A549 (cell line): Measurements from ENCODE around the gene GOLM1. TPM values are rescaled to one million over a fixed set of nuclear protein-coding genes. Genes with fewer than 3 reads are reported as not detected.

ENCODE experiments used
- ATAC-seq, 2 experiments: fragments of 200-7000 bp in 1 of 2; fragments of >200 bp in 1 of 2; cut with Nextera tagmentation in 1 of 2; cut with Tn5 transposase in 1 of 2; 3 replicates each; pipeline versions ENCODE4 v1.8.0 to v1.9.1; 2018 to 2020; ENCODE audit warnings: mild to moderate bottlenecking in 1 of 2, moderate library complexity in 1 of 2
- CTCF ChIA-PET: fragments of 300-600 bp; sonication (Branson Sonifier 250); formaldehyde crosslinking; extraction: SDS; loops from one replicate; lab custom pipeline; 2021; ENCODE audit warnings: antibody characterized with exemption, inconsistent platforms; lab: Yijun Ruan, JAX
- POLR2A ChIA-PET: fragments of 350-600 bp; formaldehyde crosslinking; extraction: SDS; loops from one replicate; lab custom pipeline; 2021; ENCODE audit warnings: antibody characterized with exemption, inconsistent platforms; lab: Yijun Ruan, JAX
- DNase-seq, 2 experiments: peaks; one replicate each; pipeline versions ENCODE4 v3.0.0 to v3.0.0-alpha.2; 2011 to 2016; ENCODE audit warnings: low read depth in 1 of 2, low spot score in 1 of 2
- FAIRE-seq: peaks from 2 replicates; lab custom pipeline; 2011; peaks lifted over from hg19 to GRCh38; lab: Jason Lieb, UNC
- H3K27ac ChIP-seq, 2 experiments: fragments of >200 bp; sonication (Bioruptor Twin); formaldehyde crosslinking; 3 replicates each; pipeline ENCODE4 v1.5.1; 2016 to 2017
- H3K4me1 ChIP-seq: fragments of >200 bp; sonication (Bioruptor Twin); formaldehyde crosslinking; 3 replicates; pipeline ENCODE4 v1.6.1; 2016
- H3K4me2 ChIP-seq: fragments of >200 bp; sonication (Bioruptor Twin); formaldehyde crosslinking; 3 replicates; pipeline ENCODE4 v1.6.1; 2016
- H3K4me3 ChIP-seq: fragments of >200 bp; sonication (Bioruptor Twin); formaldehyde crosslinking; 3 replicates; pipeline ENCODE4 v1.5.1; 2016
- H3K9me3 ChIP-seq: fragments of >200 bp; sonication (Bioruptor Twin); formaldehyde crosslinking; 3 replicates; pipeline ENCODE4 v1.6.1; 2016
- CTCF ChIP-seq: fragments of >200 bp; sonication (Bioruptor Twin); formaldehyde crosslinking; IDR thresholded peaks from 3 replicates; pipeline ENCODE4 v1.5.1; 2016
- ELK1 ChIP-seq: fragments of 150-350 bp; IDR thresholded peaks from 2 replicates; pipeline ENCODE4 v1.6.1; 2014; ENCODE audit warnings: low read depth, mild to moderate bottlenecking, low read length
- FOSB ChIP-seq: fragments of 250-450 bp; sonication (Bioruptor Pico); IDR thresholded peaks from 2 replicates; pipeline ENCODE4 v1.5.0; 2020; ENCODE audit warnings: mild to moderate bottlenecking, moderate library complexity
- MAX ChIP-seq: IDR thresholded peaks from 2 replicates; pipeline ENCODE4 v1.6.1; 2012
- PBX3 ChIP-seq: IDR thresholded peaks from 2 replicates; pipeline ENCODE4 v1.6.1; 2012
- PHF8 ChIP-seq: fragments of 200-600 bp; sonication (generic); IDR thresholded peaks from 2 replicates; pipeline ENCODE4 v1.6.1; 2016; ENCODE audit warnings: low read depth, mild to moderate bottlenecking, antibody characterized with exemption, moderate library complexity, borderline replicate concordance
- REST ChIP-seq: fragments of 200-600 bp; sonication (generic); IDR thresholded peaks from 2 replicates; pipeline ENCODE4 v1.6.1; 2016; ENCODE audit warnings: antibody characterized with exemption, mild to moderate bottlenecking, moderate library complexity
- RNF2 ChIP-seq: fragments of 200-600 bp; sonication (generic); IDR thresholded peaks from 2 replicates; pipeline ENCODE4 v1.6.1; 2016; ENCODE audit warnings: low read depth, mild to moderate bottlenecking, antibody characterized with exemption, moderate library complexity, borderline replicate concordance
- SREBF2 ChIP-seq: fragments of 450-650 bp; IDR thresholded peaks from 2 replicates; pipeline ENCODE4 v1.6.1; 2014; ENCODE audit warnings: mild to moderate bottlenecking, moderate library complexity
- USF2 ChIP-seq: fragments of 450-650 bp; IDR thresholded peaks from 2 replicates; pipeline ENCODE4 v1.6.1; 2014; ENCODE audit warnings: antibody characterized with exemption
- WGBS: methylation state at CpG from one replicate; pipeline ENCODE4 v1.1.6; 2017; ENCODE audit errors: missing lambda C conversion rate; 5-methylcytosine and 5-hydroxymethylcytosine counted together
- polyA plus RNA-seq, 4 experiments: library from polyadenylated mRNA; depleted of rRNA in 3 of 4; stranded (reverse); fragments of >200 nt; fragmentation: RNase III in 1 of 4; extraction: RNeasy Plus Mini Kit Qiagen cat#74134 plus additional on column Dnase treatment in 1 of 4; gene quantifications; 2 replicates in 3 of 4; 3 replicates in 1 of 4; pipeline ENCODE4 v1.2.3, GENCODE V29; 2011 to 2017
- TF ChIP-seq, protein P1 (sequence below): fragments of >200 bp; sonication (Bioruptor Twin); formaldehyde crosslinking; IDR thresholded peaks from 3 replicates; pipeline ENCODE4 v1.6.1; 2016

The GOLM1 gene
- polyA plus RNA-seq, 2 of the 4 experiments (the other 2 are of a cell fraction) = 136 to 145 TPM

DNA sequence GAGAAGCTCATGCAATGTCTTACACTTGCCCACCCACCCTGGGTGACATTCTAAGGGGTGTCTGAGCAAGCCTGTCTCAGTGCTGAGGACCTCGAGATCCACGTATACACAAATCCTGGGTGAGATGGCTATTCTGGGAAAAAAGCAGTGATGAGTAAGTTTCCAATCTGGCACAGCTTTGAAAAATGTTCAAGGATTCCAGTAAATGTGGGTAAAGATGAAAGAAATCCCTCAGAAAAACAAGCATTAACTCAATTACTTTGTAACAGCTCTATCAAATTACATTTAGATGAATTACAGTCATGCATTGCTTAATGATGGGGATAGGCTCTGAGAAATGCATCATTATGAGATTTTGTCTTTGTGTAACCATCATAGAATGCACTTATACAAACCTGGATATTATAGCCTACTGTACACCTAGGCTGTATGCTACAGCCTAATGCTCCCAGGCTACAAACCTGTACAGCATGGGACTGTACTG, 26.9 kb downstream of the GOLM1 start:
- ChIA-PET CTCF (interaction anchor here (1.0 kb wide), 1 partner anchor 113 kb away, joined by 3 read pairs; no protein-coding TSS in a partner anchor), POLR2A (no interaction called here)
- no peak for DNase-seq
- WGBS = 95% methylated on average over 2 of the region's 2 CpGs
- no peak for FAIRE-seq
- no peak overlapping the region for H3K4me3 ChIP-seq
- TF ChIP-seq REST (no peak), FOSB (CRISPR knock-in tag) (no peak), RNF2 (no peak), PHF8 (no peak), PBX3 (no peak), MAX (no peak)
- TF ChIP-seq, protein P1, sequence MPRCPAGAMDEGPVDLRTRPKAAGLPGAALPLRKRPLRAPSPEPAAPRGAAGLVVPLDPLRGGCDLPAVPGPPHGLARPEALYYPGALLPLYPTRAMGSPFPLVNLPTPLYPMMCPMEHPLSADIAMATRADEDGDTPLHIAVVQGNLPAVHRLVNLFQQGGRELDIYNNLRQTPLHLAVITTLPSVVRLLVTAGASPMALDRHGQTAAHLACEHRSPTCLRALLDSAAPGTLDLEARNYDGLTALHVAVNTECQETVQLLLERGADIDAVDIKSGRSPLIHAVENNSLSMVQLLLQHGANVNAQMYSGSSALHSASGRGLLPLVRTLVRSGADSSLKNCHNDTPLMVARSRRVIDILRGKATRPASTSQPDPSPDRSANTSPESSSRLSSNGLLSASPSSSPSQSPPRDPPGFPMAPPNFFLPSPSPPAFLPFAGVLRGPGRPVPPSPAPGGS = no peak
- H3K4me1 ChIP-seq = no peaks in the 10 kb centered on the region
- H3K27ac ChIP-seq = no peak overlapping the region
- H3K9me3 ChIP-seq = no peaks in the 10 kb centered on the region
- ATAC-seq = no peak
- no peak overlapping the region for H3K4me2 ChIP-seq

- FAIRE-seq = no peak
- no peak for DNase-seq
- Histone ChIP-seq H3K9me3 (no peaks in the 10 kb centered on the region), H3K4me3 (no peak overlapping the region), H3K27ac (no peak overlapping the region), H3K4me2 (no peak overlapping the region), H3K4me1 (no peaks in the 10 kb centered on the region)
- ChIA-PET POLR2A (no interaction called here), CTCF (interaction anchor here (0.7 kb wide), 1 partner anchor 34 kb away, joined by 3 read pairs; no protein-coding TSS in a partner anchor)
- TF ChIP-seq CTCF = no peak
- TF ChIP-seq SREBF2 = no peak
- TF ChIP-seq ELK1 = no peak
- no peak for TF ChIP-seq USF2
- WGBS = 88% methylated on average over 7 of the region's 7 CpGs
- no peak for ATAC-seq
Measured at GRCh38 chr9:86069206-86069869, 30.0 kb downstream of the GOLM1 start.
